Activated B cell treated with CpG ODN at 0.5 μM for 24 hours (primary cell): ENCODE data around the gene SHROOM2. TPM values are rescaled to one million over a fixed set of nuclear protein-coding genes. Genes with fewer than 3 reads are reported as not detected.

Source experiments
- ATAC-seq: fragments of 200-7000 bp; cut with Tn5 transposase; one replicate; pipeline ENCODE4 v1.10.0; 2021; ENCODE audit warnings: low read depth, mild to moderate bottlenecking, moderate library complexity
- CTCF ChIA-PET: fragments of 350-600 bp; sonication (Branson Sonifier 250); formaldehyde crosslinking; loops from one replicate; lab custom pipeline; 2021; ENCODE audit warnings: antibody characterized with exemption; lab: Charles Lee
- POLR2A ChIA-PET: fragments of 350-600 bp; sonication (Branson Sonifier 250); formaldehyde crosslinking; loops from one replicate; lab custom pipeline; 2021; ENCODE audit warnings: antibody characterized with exemption; lab: Charles Lee
- DNase-seq: peaks from one replicate; pipeline ENCODE4 v3.0.0; 2022
- H3K27ac Mint-ChIP-seq: one replicate; pipeline ENCODE4 v1.8.0; 2020; ENCODE audit warnings: mixed read lengths
- H3K27me3 Mint-ChIP-seq: one replicate; pipeline ENCODE4 v1.8.0; 2021; ENCODE audit warnings: mixed read lengths
- H3K36me3 Mint-ChIP-seq: one replicate; pipeline ENCODE4 v1.8.0; 2021; ENCODE audit warnings: low read depth, mixed read lengths
- H3K4me1 Mint-ChIP-seq: one replicate; pipeline ENCODE4 v1.8.0; 2021; ENCODE audit warnings: mixed read lengths
- H3K4me3 Mint-ChIP-seq: one replicate; pipeline ENCODE4 v1.8.0; 2020; ENCODE audit warnings: mild to moderate bottlenecking, mixed read lengths
- H3K9me3 Mint-ChIP-seq: one replicate; pipeline ENCODE4 v1.8.0; 2020; ENCODE audit warnings: mixed read lengths
- intact Hi-C: fragments of 100-400 bp; cut with micrococcal nuclease; formaldehyde crosslinking; loops from one replicate; pipeline ENCODE4 v1.15.1; 2024
- total RNA-seq: library from RNA; stranded (reverse); gene quantifications from 2 replicates; pipeline ENCODE4 v1.2.3, GENCODE V29; 2022
- TF ChIP-seq, protein P1 (sequence below): fragments of 200-600 bp; IDR thresholded peaks from one replicate; pipeline ENCODE4 v1.8.0; 2022; ENCODE audit warnings: antibody characterized with exemption, mild to moderate bottlenecking

SHROOM2 gene
- total RNA-seq, 1 donor from 2014 or later, result not detected

GRCh38 chrX:9899640-9900111 lies 113.4 kb downstream of the SHROOM2 start:
- Mint-ChIP-seq H3K4me3 (no peak overlapping the region), H3K9me3 (no peaks in the 10 kb centered on the region), H3K4me1 (no peaks in the 10 kb centered on the region), H3K27me3 (no peaks in the 10 kb centered on the region), H3K36me3 (no peaks in the 10 kb centered on the region), H3K27ac (no peak overlapping the region)
- TF ChIP-seq, protein P1, sequence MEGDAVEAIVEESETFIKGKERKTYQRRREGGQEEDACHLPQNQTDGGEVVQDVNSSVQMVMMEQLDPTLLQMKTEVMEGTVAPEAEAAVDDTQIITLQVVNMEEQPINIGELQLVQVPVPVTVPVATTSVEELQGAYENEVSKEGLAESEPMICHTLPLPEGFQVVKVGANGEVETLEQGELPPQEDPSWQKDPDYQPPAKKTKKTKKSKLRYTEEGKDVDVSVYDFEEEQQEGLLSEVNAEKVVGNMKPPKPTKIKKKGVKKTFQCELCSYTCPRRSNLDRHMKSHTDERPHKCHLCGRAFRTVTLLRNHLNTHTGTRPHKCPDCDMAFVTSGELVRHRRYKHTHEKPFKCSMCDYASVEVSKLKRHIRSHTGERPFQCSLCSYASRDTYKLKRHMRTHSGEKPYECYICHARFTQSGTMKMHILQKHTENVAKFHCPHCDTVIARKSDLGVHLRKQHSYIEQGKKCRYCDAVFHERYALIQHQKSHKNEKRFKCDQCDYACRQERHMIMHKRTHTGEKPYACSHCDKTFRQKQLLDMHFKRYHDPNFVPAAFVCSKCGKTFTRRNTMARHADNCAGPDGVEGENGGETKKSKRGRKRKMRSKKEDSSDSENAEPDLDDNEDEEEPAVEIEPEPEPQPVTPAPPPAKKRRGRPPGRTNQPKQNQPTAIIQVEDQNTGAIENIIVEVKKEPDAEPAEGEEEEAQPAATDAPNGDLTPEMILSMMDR, result no peak
- intact Hi-C loops, result no loop called here
- ChIA-PET POLR2A (no interaction called here), CTCF (no interaction called here)
- no peak for ATAC-seq
- DNase-seq, result no peak

DNA sequence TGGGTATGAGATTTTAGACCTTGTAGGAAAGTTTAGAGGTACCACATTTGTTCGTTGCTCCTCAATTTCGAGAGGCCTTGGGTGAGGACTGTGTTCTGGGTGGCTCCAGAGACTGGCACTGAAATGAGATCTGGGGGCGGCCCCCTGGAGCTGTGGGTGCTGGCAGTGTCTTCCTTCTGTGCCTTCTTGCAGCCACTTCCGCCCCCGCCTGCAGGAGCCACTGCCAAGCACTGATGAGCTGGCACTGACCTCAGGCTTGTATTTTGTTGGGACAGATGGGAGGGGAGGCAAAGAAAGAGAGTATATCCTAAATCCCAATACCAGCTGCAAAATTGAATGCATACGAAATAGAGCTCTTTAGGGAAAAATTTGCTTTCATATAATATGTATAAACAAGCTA lies 116.4 kb downstream of the SHROOM2 start:
- Mint-ChIP-seq H3K36me3 (no peaks in the 10 kb centered on the region), H3K4me3 (no peak overlapping the region), H3K27ac (no peak overlapping the region), H3K27me3 (no peaks in the 10 kb centered on the region), H3K9me3 (no peaks in the 10 kb centered on the region), H3K4me1 (no peaks in the 10 kb centered on the region)
- TF ChIP-seq, protein P1, result no peak
- DNase-seq, result no peak
- no peak for ATAC-seq
- intact Hi-C loops, result no loop called here
- CTCF ChIA-PET, result no interaction called here
- POLR2A ChIA-PET, result no interaction called here

DNA sequence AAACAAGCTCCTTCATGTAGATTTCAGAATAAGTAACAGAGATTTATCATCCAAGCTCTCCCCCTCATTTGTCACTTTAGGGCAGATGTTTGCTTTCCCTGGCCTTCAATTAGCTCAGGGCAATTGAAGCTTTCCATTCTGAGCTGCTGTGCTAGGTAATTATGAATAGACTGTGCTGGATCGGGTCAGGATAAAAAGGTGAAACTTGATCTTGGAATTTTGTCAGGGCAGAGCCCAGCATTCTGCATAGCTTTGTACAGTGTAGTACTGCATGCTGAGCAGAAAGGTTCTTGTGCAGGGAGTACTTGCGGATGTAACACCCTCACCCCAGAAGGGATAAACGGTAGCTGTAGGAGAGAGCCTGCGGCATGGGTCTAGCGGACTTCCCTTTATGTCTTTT lies 116.9 kb downstream of the SHROOM2 start:
- DNase-seq (no peak), ATAC-seq (no peak)
- H3K4me3 Mint-ChIP-seq, result no peak overlapping the region
- intact Hi-C loops, result no loop called here
- POLR2A ChIA-PET, result no interaction called here
- H3K27ac Mint-ChIP-seq, result no peak overlapping the region
- no peaks in the 10 kb centered on the region for H3K9me3 Mint-ChIP-seq
- H3K27me3 Mint-ChIP-seq, result no peaks in the 10 kb centered on the region
- CTCF ChIA-PET, result no interaction called here
- TF ChIP-seq, protein P1, result no peak
- no peaks in the 10 kb centered on the region for H3K4me1 Mint-ChIP-seq
- no peaks in the 10 kb centered on the region for H3K36me3 Mint-ChIP-seq

DNA sequence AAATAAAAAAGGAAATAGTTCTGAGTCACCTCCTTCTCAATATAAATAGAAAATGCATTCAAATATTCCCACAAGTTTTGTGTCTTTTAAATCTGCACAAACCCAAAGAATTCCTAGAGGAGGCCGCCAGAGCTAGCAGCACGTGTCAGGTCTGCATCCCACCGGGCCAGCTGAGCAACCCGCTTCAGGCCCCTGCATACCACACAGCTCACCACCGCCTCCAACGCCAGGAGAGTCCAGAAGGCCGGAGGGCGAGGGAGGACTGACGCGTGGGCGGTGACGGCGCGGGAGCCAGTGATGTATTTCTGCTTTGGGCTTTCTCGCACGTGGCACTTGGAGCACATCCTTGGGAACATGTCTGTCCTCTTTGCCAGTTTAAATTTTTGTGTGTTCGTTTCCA lies 119.1 kb downstream of the SHROOM2 start:
- Mint-ChIP-seq H3K27me3 (no peaks in the 10 kb centered on the region), H3K27ac (no peak overlapping the region), H3K4me1 (no peaks in the 10 kb centered on the region), H3K9me3 (no peaks in the 10 kb centered on the region), H3K4me3 (no peak overlapping the region), H3K36me3 (no peaks in the 10 kb centered on the region)
- ATAC-seq (no peak), DNase-seq (no peak)
- intact Hi-C loops, result no loop called here
- ChIA-PET POLR2A (no interaction called here), CTCF (no interaction called here)
- TF ChIP-seq, protein P1, result no peak

DNA sequence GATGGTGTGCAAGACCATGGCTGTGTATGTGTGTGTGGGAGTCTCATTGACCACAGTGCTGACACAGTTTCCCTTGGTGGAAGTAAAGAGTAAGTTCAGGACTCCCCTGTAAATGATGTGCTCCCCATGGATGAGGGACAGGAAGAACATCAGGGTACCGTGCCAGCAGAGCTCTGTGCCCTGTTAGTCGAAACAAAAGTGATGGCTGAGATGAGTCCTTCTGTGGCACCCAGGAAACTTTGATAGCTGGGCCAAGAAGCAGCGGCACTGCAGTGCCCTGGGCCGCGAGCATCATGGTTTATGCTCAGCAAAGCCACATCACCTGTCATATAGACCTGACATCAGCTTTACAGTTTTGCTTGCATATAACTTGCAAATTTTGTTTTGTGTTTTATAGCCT lies 119.5 kb downstream of the SHROOM2 start:
- no peaks in the 10 kb centered on the region for H3K9me3 Mint-ChIP-seq
- no peak overlapping the region for H3K4me3 Mint-ChIP-seq
- TF ChIP-seq, protein P1, result no peak
- no peaks in the 10 kb centered on the region for H3K27me3 Mint-ChIP-seq
- DNase-seq, result no peak
- no peaks in the 10 kb centered on the region for H3K4me1 Mint-ChIP-seq
- intact Hi-C loops, result no loop called here
- CTCF ChIA-PET, result no interaction called here
- POLR2A ChIA-PET, result no interaction called here
- H3K27ac Mint-ChIP-seq, result no peak overlapping the region
- ATAC-seq, result no peak
- H3K36me3 Mint-ChIP-seq, result no peaks in the 10 kb centered on the region
